OCI-LY7 (cell line): ENCODE results near the gene CISTR. TPM values are rescaled to one million over a fixed set of nuclear protein-coding genes. Genes with fewer than 3 reads are reported as not detected.

Experiments
- BruUV-seq: library from RNA; stranded (reverse); fragments of 400-500 nt; replicated peaks from 2 replicates; lab custom pipeline; 2021; lab: Mats Ljungman, UMichigan
- CTCF ChIA-PET: fragments of 300-600 bp; sonication (Branson Sonifier 250); formaldehyde crosslinking; loops from one replicate; lab custom pipeline; 2022; ENCODE audit warnings: antibody characterized with exemption; ENCODE audit not compliant: unreplicated experiment; lab: Charles Lee
- POLR2A ChIA-PET: fragments of 300-600 bp; sonication (Branson Sonifier 250); formaldehyde crosslinking; loops from one replicate; lab custom pipeline; 2022; ENCODE audit warnings: antibody characterized with exemption; lab: Charles Lee
- DNase-seq: peaks from one replicate; pipeline ENCODE4 v3.0.0-alpha.2; 2015; ENCODE audit warnings: low spot score
- H2AFZ ChIP-seq: fragments of 200-600 bp; sonication (generic), shearing (Covaris generic); 2 replicates; pipeline ENCODE4 v1.6.1; 2014; ENCODE audit warnings: mild to moderate bottlenecking, antibody characterized with exemption, low read length, moderate library complexity
- H3K27ac ChIP-seq: fragments of 200-600 bp; sonication (generic); 2 replicates; pipeline ENCODE4 v1.5.1; 2014; ENCODE audit warnings: mixed run types, low read depth, mild to moderate bottlenecking, moderate library complexity, low read length, inconsistent platforms; ENCODE audit not compliant: poor library complexity, severe bottlenecking
- H3K36me3 ChIP-seq: fragments of 200-600 bp; sonication (generic); 2 replicates; pipeline ENCODE4 v1.6.1; 2014; ENCODE audit warnings: mild to moderate bottlenecking, antibody characterized with exemption, low read length, moderate library complexity, mixed read lengths; ENCODE audit not compliant: insufficient read depth
- H3K4me1 ChIP-seq: fragments of 200-600 bp; sonication (generic); 2 replicates; pipeline ENCODE4 v1.5.1; 2014; ENCODE audit warnings: mild to moderate bottlenecking, low read length; ENCODE audit not compliant: insufficient read depth, poor library complexity, severe bottlenecking
- H3K4me2 ChIP-seq: fragments of 200-600 bp; sonication (generic); 2 replicates; pipeline ENCODE4 v1.6.1; 2014; ENCODE audit warnings: mild to moderate bottlenecking, low read length
- H3K4me3 ChIP-seq: fragments of 200-600 bp; sonication (generic); 2 replicates; pipeline ENCODE4 v1.5.1; 2014; ENCODE audit warnings: mild to moderate bottlenecking, low read depth, low read length; ENCODE audit not compliant: poor library complexity, severe bottlenecking
- H3K79me2 ChIP-seq: fragments of 200-600 bp; sonication (generic); 2 replicates; pipeline ENCODE4 v1.6.1; 2016; ENCODE audit warnings: low read depth, mild to moderate bottlenecking, low read length, moderate library complexity, mixed read lengths; ENCODE audit not compliant: insufficient read depth
- H3K9me2 ChIP-seq: fragments of 200-600 bp; sonication (generic); 2 replicates; pipeline ENCODE4 v1.6.1; 2016; ENCODE audit warnings: mild to moderate bottlenecking, low read length, mixed read lengths; ENCODE audit not compliant: insufficient read depth
- H3K9me3 ChIP-seq: fragments of 200-600 bp; sonication (generic); 2 replicates; pipeline ENCODE4 v1.6.1; 2014; ENCODE audit warnings: mild to moderate bottlenecking, mixed run types, low read length, mixed read lengths
- H4K20me1 ChIP-seq: fragments of 200-600 bp; sonication (generic); 2 replicates; pipeline ENCODE4 v1.6.1; 2014; ENCODE audit warnings: mild to moderate bottlenecking, antibody characterized with exemption, low read length, moderate library complexity, mixed read lengths; ENCODE audit not compliant: insufficient read depth
- EZH2phosphoT487 ChIP-seq: fragments of 200-600 bp; sonication (generic); IDR thresholded peaks from 2 replicates; pipeline ENCODE4 v1.6.1; 2018; ENCODE audit warnings: low read depth, borderline replicate concordance, mild to moderate bottlenecking, mixed run types, antibody characterized with exemption, low read length, moderate library complexity, mixed read lengths
- intact Hi-C: fragments of 100-400 bp; cut with micrococcal nuclease; formaldehyde crosslinking; loops from one replicate; pipeline ENCODE4 v1.10.0; 2022; ENCODE audit not compliant: unreplicated experiment
- total RNA-seq, 2 experiments: library from RNA; depleted of rRNA in 1 of 2; stranded (reverse); fragments of >200 nt in 1 of 2; shearing (Covaris generic) in 1 of 2; gene quantifications; 2 replicates each; pipeline ENCODE4 v1.2.3, GENCODE V29; 2014 to 2022
- TF ChIP-seq, protein P1 (sequence below): fragments of 200-600 bp; sonication (generic); conservative IDR thresholded peaks from 2 replicates; pipeline ENCODE4 v1.5.1; 2014; ENCODE audit warnings: mild to moderate bottlenecking, antibody characterized with exemption, low read length, moderate library complexity, mixed read lengths

The CISTR gene
- total RNA-seq, 2 experiments from 2014 or later: 0.76 to 1.3 TPM

DNA sequence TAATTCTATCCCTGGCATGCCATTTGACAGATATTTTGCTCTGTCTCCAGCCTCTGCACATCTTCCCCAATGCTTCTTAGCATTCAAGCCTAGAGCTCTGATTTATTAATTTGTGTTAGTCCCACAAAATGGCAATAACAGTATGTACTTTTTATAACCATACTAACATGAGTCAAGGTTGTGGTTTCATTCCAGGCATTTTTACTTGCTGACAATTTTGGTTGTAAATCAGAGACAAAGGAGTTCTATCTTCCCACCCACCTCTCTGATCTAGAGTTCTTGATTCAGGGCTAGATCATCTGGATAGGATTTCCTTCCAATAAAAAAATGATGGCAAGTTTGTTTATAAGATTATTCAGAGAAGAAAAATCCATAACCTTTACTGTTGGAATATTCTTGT lies 18.5 kb upstream of the CISTR start:
- Histone ChIP-seq H3K4me1 (no peaks in the 10 kb centered on the region), H3K4me2 (no peak overlapping the region), H3K27ac (no peak overlapping the region), H3K36me3 (peaks cover 17% of the 10 kb centered on the region), H3K4me3 (no peak overlapping the region), H3K9me2 (no peaks in the 10 kb centered on the region), H4K20me1 (no peaks in the 10 kb centered on the region), H2AFZ (no peak overlapping the region), H3K79me2 (no peaks in the 10 kb centered on the region), H3K9me3 (no peaks in the 10 kb centered on the region)
- TF ChIP-seq, protein P1, sequence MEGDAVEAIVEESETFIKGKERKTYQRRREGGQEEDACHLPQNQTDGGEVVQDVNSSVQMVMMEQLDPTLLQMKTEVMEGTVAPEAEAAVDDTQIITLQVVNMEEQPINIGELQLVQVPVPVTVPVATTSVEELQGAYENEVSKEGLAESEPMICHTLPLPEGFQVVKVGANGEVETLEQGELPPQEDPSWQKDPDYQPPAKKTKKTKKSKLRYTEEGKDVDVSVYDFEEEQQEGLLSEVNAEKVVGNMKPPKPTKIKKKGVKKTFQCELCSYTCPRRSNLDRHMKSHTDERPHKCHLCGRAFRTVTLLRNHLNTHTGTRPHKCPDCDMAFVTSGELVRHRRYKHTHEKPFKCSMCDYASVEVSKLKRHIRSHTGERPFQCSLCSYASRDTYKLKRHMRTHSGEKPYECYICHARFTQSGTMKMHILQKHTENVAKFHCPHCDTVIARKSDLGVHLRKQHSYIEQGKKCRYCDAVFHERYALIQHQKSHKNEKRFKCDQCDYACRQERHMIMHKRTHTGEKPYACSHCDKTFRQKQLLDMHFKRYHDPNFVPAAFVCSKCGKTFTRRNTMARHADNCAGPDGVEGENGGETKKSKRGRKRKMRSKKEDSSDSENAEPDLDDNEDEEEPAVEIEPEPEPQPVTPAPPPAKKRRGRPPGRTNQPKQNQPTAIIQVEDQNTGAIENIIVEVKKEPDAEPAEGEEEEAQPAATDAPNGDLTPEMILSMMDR: no peak
- TF ChIP-seq EZH2phosphoT487: no peak
- intact Hi-C loops: no loop called here
- no TSS peak for BruUV-seq
- DNase-seq: no peak
- POLR2A ChIA-PET: no interaction called here
- CTCF ChIA-PET: no interaction called here

GRCh38 chr12:53768976-53769375 lies 17.2 kb upstream of the CISTR start:
- POLR2A ChIA-PET: interaction anchor here (1.1 kb wide), 1 partner anchor 10 kb away, joined by 4 read pairs; no protein-coding TSS in a partner anchor
- Histone ChIP-seq H3K4me2 (no peak overlapping the region), H3K4me1 (no peaks in the 10 kb centered on the region), H3K4me3 (no peak overlapping the region), H3K27ac (no peak overlapping the region), H4K20me1 (no peaks in the 10 kb centered on the region), H3K36me3 (peaks cover 19% of the 10 kb centered on the region), H3K79me2 (no peaks in the 10 kb centered on the region), H3K9me3 (no peaks in the 10 kb centered on the region), H3K9me2 (no peaks in the 10 kb centered on the region), H2AFZ (no peak overlapping the region)
- DNase-seq: no peak
- no TSS peak for BruUV-seq
- TF ChIP-seq, protein P1: no peak
- intact Hi-C loops: no loop called here
- CTCF ChIA-PET: interaction anchor here (1.3 kb wide), 1 partner anchor 11 kb away, joined by 5 read pairs; no protein-coding TSS in a partner anchor

DNA sequence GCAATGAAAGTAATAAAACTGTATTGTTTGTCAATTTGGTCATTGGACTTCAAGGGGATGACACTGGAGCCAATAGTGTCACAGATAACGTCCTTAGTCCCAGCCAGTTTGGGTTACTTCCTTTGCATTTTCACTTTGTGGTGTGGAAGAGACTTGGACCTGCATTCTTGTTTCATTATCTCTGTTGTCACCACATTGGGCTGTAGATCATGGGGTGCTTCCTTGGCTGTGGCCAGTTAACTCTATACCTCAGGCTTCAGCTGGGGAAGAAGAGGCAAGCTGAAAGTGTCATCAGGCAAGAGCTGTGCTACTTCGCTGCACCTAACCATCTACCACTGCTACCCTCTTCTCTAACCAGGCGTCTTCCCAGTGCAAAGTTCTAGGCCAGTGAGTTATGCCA lies 15.1 kb upstream of the CISTR start:
- no TSS peak for BruUV-seq
- no peak for DNase-seq
- Histone ChIP-seq H3K4me3 (no peak overlapping the region), H3K9me3 (no peaks in the 10 kb centered on the region), H3K36me3 (peaks cover 19% of the 10 kb centered on the region; the same call in 1 of the 2 replicates), H3K9me2 (no peaks in the 10 kb centered on the region), H3K79me2 (no peaks in the 10 kb centered on the region), H3K27ac (no peak overlapping the region), H3K4me1 (no peaks in the 10 kb centered on the region), H2AFZ (no peak overlapping the region), H4K20me1 (no peaks in the 10 kb centered on the region), H3K4me2 (no peak overlapping the region)
- no peak for TF ChIP-seq EZH2phosphoT487
- TF ChIP-seq, protein P1: no peak
- ChIA-PET POLR2A (interaction anchor here (2.1 kb wide), 1 partner anchor 10 kb away, joined by 7 read pairs; no protein-coding TSS in a partner anchor), CTCF (no interaction called here)
- intact Hi-C loops: loop anchor here (2.0 kb wide), 1 partner anchor 222 kb away; no protein-coding TSS in a partner anchor
